CD8-positive, alpha-beta memory T cell (primary cell): ENCODE data around the gene CHGA. TPM values are rescaled to one million over a fixed set of nuclear protein-coding genes. Genes with fewer than 3 reads are reported as not detected.

Experiments used
- CTCF ChIA-PET: fragments of 350-600 bp; sonication (Branson Sonifier 250); formaldehyde crosslinking; loops from one replicate; lab custom pipeline; 2021; ENCODE audit warnings: antibody characterized with exemption; lab: Charles Lee
- POLR2A ChIA-PET: fragments of 350-600 bp; sonication (Branson Sonifier 250); formaldehyde crosslinking; loops from one replicate; lab custom pipeline; 2021; ENCODE audit warnings: antibody characterized with exemption; lab: Charles Lee
- DNase-seq, 5 donors: peaks; one replicate each; pipeline versions ENCODE4 v3.0.0 to v3.0.0-alpha.2; 2020 to 2022; ENCODE audit warnings: mixed read lengths in 1 of 5
- H3K27ac ChIP-seq: one replicate; pipeline ENCODE4 v1.7.0; 2013; ENCODE audit warnings: low read depth, mild to moderate bottlenecking, low read length, moderate library complexity
- H3K27me3 ChIP-seq: 2 replicates; pipeline ENCODE4 v1.7.0; 2013; ENCODE audit warnings: low read length, mild to moderate bottlenecking; ENCODE audit not compliant: insufficient read depth, poor library complexity, severe bottlenecking
- H3K36me3 ChIP-seq: 2 replicates; pipeline ENCODE4 v1.7.0; 2013; ENCODE audit warnings: mild to moderate bottlenecking, low read length, moderate library complexity; ENCODE audit not compliant: insufficient read depth
- H3K4me1 ChIP-seq: 2 replicates; pipeline ENCODE4 v1.7.0; 2013; ENCODE audit warnings: mild to moderate bottlenecking, low read length, moderate library complexity; ENCODE audit not compliant: insufficient read depth
- H3K4me3 ChIP-seq: 2 replicates; pipeline ENCODE4 v1.7.0; 2013; ENCODE audit warnings: mild to moderate bottlenecking, low read length
- H3K9me3 ChIP-seq: 2 replicates; pipeline ENCODE4 v1.7.0; 2013; ENCODE audit warnings: mild to moderate bottlenecking, low read length
- H3K27ac Mint-ChIP-seq, 8 donors: one replicate each; pipeline ENCODE4 v1.8.0; 2020 to 2021; ENCODE audit warnings: mixed read lengths in 8 of 8, mild to moderate bottlenecking in 6 of 8, inconsistent platforms in 3 of 8, moderate library complexity in 3 of 8
- H3K27me3 Mint-ChIP-seq, 2 donors: one replicate each; pipeline ENCODE4 v1.8.0; 2020 to 2021; ENCODE audit warnings: mixed read lengths in 2 of 2, mild to moderate bottlenecking in 1 of 2, moderate library complexity in 1 of 2
- H3K36me3 Mint-ChIP-seq, 3 donors: one replicate each; pipeline ENCODE4 v1.8.0; 2020 to 2021; ENCODE audit warnings: mixed read lengths in 3 of 3, inconsistent platforms in 1 of 3, mild to moderate bottlenecking in 1 of 3
- H3K4me1 Mint-ChIP-seq, 3 donors: one replicate each; pipeline ENCODE4 v1.8.0; 2020 to 2021; ENCODE audit warnings: mixed read lengths in 3 of 3, inconsistent platforms in 1 of 3, mild to moderate bottlenecking in 1 of 3
- H3K4me3 Mint-ChIP-seq, 7 donors: one replicate each; pipeline ENCODE4 v1.8.0; 2020 to 2021; ENCODE audit warnings: mixed read lengths in 7 of 7, mild to moderate bottlenecking in 6 of 7, moderate library complexity in 4 of 7, inconsistent platforms in 2 of 7
- H3K9me3 Mint-ChIP-seq, 5 donors: one replicate each; pipeline ENCODE4 v1.8.0; 2020 to 2022; ENCODE audit warnings: mixed read lengths in 5 of 5, mild to moderate bottlenecking in 3 of 5, moderate library complexity in 2 of 5, inconsistent platforms in 1 of 5
- polyA plus RNA-seq: library from polyadenylated mRNA; unstranded; fragments of 300-500 nt; fragmentation: Illumina TruSeq; gene quantifications from one replicate; pipeline ENCODE4 v1.2.3, GENCODE V29; 2021
- total RNA-seq, 2 experiments: library from RNA; stranded (reverse); gene quantifications; one replicate each; pipeline ENCODE4 v1.2.3, GENCODE V29; 2021

The CHGA gene
- total and polyA plus RNA-seq, 3 experiments from 2014 or later, result not detected

DNA sequence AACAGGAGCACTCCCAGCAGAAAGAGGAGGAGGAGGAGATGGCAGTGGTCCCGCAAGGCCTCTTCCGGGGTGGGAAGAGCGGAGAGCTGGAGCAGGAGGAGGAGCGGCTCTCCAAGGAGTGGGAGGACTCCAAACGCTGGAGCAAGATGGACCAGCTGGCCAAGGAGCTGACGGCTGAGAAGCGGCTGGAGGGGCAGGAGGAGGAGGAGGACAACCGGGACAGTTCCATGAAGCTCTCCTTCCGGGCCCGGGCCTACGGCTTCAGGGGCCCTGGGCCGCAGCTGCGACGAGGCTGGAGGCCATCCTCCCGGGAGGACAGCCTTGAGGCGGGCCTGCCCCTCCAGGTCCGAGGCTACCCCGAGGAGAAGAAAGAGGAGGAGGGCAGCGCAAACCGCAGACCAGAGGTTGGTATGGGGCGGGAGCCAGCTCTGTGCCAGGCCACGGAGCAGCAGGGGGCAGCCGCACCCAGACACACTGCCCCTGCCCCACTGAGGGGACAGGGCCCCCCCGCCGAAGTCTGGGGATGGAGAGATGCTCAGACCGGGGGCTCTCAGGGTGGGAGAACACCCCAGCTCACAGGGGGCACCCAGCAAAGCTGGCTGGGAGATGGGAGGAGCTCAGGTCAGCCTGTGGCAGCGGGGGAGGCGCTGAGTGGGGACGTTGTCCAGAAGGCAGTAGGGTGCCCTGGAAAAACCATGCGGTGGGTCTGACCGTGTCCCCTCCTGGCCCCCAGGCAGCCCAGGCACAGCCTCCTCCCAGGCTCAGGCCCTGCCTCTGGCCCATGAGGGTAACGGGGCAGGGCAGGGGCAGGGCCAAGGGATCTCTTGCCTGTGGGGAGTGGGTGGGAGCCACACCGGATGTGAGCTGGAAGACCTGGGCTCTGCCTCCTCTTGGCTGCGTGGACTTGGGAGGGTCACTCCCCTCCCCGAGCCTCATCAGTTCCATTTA lies 9.8 kb downstream of the CHGA start:
- Histone ChIP-seq H3K36me3 (no peaks in the 10 kb centered on the region), H3K27me3 (no peaks in the 10 kb centered on the region), H3K4me1 (no peaks in the 10 kb centered on the region), H3K27ac (no peak overlapping the region), H3K9me3 (no peaks in the 10 kb centered on the region), H3K4me3 (no peak overlapping the region)
- H3K27ac Mint-ChIP-seq, result no peak overlapping the region
- H3K9me3 Mint-ChIP-seq, result no peaks in the 10 kb centered on the region
- peaks cover 0 to 16% (median 0%) of the 10 kb centered on the region in 3 donors for H3K36me3 Mint-ChIP-seq
- no peak overlapping the region for H3K4me3 Mint-ChIP-seq
- CTCF ChIA-PET, result no interaction called here
- DNase-seq, result no peak
- H3K27me3 Mint-ChIP-seq, result no peaks in the 10 kb centered on the region
- peaks cover 0 to 2% (median 0%) of the 10 kb centered on the region in 3 donors for H3K4me1 Mint-ChIP-seq
- POLR2A ChIA-PET, result no interaction called here

DNA sequence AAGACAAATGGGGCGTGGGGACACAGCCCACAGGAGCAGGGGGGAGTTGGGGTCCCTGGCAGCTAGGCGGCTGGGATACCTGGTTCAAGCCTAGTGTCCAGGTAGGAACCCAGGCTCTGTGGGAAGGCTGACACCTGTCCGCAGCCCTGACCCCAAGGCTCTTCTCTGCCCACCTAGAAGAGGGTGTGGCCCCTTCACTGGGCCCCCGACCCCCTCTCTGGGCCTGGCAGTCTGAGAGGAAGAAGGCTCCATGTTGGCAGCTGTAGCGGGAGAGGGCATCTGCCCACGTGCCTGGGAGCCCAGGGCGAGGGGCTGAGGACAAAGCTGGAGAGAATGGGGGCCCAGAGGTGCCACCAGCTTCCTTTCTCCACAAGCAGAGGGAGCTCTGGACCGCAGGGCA lies 10.5 kb downstream of the CHGA start:
- Mint-ChIP-seq H3K9me3 (no peaks in the 10 kb centered on the region), H3K27ac (no peak overlapping the region), H3K36me3 (peaks cover 0 to 17% (median 0%) of the 10 kb centered on the region in 3 donors), H3K4me1 (peaks cover 0 to 2% (median 0%) of the 10 kb centered on the region in 3 donors), H3K27me3 (no peaks in the 10 kb centered on the region), H3K4me3 (no peak overlapping the region)
- Histone ChIP-seq H3K36me3 (no peaks in the 10 kb centered on the region), H3K27ac (no peak overlapping the region), H3K9me3 (no peaks in the 10 kb centered on the region), H3K4me1 (no peaks in the 10 kb centered on the region), H3K27me3 (no peaks in the 10 kb centered on the region), H3K4me3 (no peak overlapping the region)
- POLR2A ChIA-PET, result no interaction called here
- CTCF ChIA-PET, result interaction anchor here (1.0 kb wide), 1 partner anchor 180 kb away, joined by 3 read pairs; no protein-coding TSS in a partner anchor
- no peak for DNase-seq

DNA sequence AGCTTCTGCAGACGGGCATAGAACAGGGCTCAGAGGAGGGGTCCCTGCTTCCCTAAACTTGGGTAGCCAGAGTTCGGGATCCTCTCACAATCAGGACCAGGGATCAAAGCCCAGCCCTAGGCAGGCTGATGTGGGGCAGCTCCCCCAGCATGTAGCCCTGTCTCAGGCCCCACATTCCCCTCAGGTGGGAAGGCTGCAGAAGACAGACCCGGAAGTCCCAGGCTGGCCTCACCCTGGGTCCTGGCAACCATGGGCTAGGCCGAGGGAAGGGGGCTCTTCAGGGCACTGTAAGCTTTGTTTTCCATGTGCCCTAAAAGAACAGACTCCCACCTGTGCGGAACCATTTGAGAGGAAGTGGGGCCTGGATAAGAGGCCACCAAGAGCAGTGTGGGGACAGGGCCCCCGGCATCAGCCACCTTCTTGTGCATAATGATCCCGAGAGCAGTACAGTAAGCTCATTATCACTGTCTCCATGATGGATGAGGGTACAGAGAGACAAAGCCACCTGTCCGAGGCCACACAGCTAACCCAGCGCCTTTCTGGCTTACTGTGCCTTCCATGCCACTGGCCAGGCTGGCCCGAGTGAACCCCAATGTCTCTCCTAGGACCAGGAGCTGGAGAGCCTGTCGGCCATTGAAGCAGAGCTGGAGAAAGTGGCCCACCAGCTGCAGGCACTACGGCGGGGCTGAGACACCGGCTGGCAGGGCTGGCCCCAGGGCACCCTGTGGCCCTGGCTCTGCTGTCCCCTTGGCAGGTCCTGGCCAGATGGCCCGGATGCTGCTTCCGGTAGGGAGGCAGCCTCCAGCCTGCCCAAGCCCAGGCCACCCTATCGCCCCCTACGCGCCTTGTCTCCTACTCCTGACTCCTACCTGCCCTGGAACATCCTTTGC lies 11.5 kb downstream of the CHGA start:
- POLR2A ChIA-PET, result no interaction called here
- H3K4me1 ChIP-seq, result no peaks in the 10 kb centered on the region
- Mint-ChIP-seq H3K27ac (no peak overlapping the region), H3K4me1 (peaks cover 0 to 2% (median 0%) of the 10 kb centered on the region in 3 donors), H3K9me3 (no peaks in the 10 kb centered on the region), H3K4me3 (no peak overlapping the region), H3K27me3 (no peaks in the 10 kb centered on the region), H3K36me3 (peaks cover 0 to 20% (median 0%) of the 10 kb centered on the region in 3 donors)
- DNase-seq, result no peak
- H3K4me3 ChIP-seq, result no peak overlapping the region
- no peaks in the 10 kb centered on the region for H3K9me3 ChIP-seq
- CTCF ChIA-PET, result interaction anchor here (1.0 kb wide), 1 partner anchor 179 kb away, joined by 3 read pairs; no protein-coding TSS in a partner anchor
- H3K36me3 ChIP-seq, result no peaks in the 10 kb centered on the region
- no peaks in the 10 kb centered on the region for H3K27me3 ChIP-seq
- no peak overlapping the region for H3K27ac ChIP-seq

DNA sequence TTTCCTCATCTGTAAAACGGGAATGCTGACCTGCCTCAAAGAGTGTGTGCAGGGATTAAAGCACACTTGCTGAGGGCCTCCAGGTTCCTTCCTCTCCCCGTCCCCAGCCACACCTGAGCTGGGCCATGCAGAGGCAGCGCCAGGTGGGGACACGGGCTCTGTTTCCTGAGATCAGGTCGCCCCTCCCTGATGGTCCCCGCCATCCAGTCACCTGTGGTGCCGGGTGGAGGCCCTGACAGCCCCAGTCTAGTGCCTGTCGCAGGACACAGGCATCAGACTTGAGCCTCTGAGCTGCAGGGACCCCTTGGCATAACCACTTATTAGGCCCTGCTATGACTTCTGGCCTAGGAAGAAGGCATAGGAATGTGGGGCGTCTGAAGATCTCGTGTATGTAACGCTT lies 12.5 kb downstream of the CHGA start:
- Histone ChIP-seq H3K36me3 (no peaks in the 10 kb centered on the region), H3K27ac (no peak overlapping the region), H3K4me3 (no peak overlapping the region), H3K4me1 (no peaks in the 10 kb centered on the region), H3K9me3 (no peaks in the 10 kb centered on the region), H3K27me3 (no peaks in the 10 kb centered on the region)
- no peak for DNase-seq
- ChIA-PET POLR2A (no interaction called here), CTCF (no interaction called here)
- H3K27me3 Mint-ChIP-seq, result no peaks in the 10 kb centered on the region
- peaks cover 0 to 27% (median 0%) of the 10 kb centered on the region in 3 donors for H3K36me3 Mint-ChIP-seq
- peaks cover 0 to 2% (median 0%) of the 10 kb centered on the region in 3 donors for H3K4me1 Mint-ChIP-seq
- H3K4me3 Mint-ChIP-seq, result no peak overlapping the region
- no peak overlapping the region for H3K27ac Mint-ChIP-seq
- no peaks in the 10 kb centered on the region for H3K9me3 Mint-ChIP-seq

GRCh38 chr14:92936085-92936484 lies 13.1 kb downstream of the CHGA start:
- no peaks in the 10 kb centered on the region for H3K9me3 Mint-ChIP-seq
- Histone ChIP-seq H3K4me1 (no peaks in the 10 kb centered on the region), H3K36me3 (no peaks in the 10 kb centered on the region), H3K9me3 (no peaks in the 10 kb centered on the region), H3K27ac (no peak overlapping the region), H3K4me3 (no peak overlapping the region), H3K27me3 (no peaks in the 10 kb centered on the region)
- no peaks in the 10 kb centered on the region for H3K27me3 Mint-ChIP-seq
- H3K4me1 Mint-ChIP-seq, result peaks cover 0 to under 1% (median 0%) of the 10 kb centered on the region in 3 donors
- CTCF ChIA-PET, result no interaction called here
- no peak overlapping the region for H3K27ac Mint-ChIP-seq
- no peak overlapping the region for H3K4me3 Mint-ChIP-seq
- POLR2A ChIA-PET, result no interaction called here
- H3K36me3 Mint-ChIP-seq, result peaks cover 0 to 32% (median 0%) of the 10 kb centered on the region in 3 donors
- DNase-seq, result no peak

DNA sequence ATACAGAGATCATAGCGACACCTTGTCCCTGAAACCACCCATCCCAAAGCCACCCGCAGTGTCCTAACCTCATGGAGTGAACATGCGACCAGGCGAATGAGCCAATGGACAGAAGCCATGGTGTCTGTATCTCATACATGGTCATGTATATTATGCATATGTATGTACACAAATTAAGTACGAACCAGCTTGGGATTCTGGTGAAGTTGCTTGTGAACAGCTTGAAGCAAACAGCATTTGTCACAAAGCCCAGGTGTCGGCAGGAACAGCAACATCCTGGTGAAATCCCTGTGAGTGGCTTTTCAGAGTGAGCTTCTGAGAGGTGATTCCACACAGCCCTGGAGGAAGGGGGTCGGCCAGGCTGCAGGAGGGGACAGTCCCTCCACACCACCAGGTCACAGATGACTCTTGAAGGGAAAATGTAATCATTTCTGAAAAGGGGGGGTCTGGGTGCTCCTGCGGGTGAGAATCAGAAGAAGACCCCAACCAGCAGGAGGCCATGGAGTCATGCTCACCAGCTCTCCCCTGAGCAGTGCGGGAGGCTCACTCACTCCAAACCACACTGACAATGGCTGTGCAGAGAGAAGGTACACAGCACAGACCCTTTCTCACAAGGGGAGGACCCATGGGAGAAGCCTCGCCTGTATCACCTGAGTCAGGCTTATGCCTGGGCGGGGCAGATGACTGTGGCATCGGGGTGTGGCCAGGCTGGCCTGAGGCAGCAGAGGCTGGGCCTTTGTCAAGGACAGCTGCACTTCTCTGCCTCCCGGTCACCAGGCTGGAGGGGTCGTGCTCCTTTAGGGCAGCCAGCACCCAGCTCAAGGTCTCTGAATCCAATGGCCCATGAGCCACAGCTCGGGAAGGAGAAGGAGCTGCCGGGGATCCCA lies 14.3 kb downstream of the CHGA start:
- Histone ChIP-seq H3K4me3 (no peak overlapping the region), H3K27ac (no peak overlapping the region), H3K36me3 (no peaks in the 10 kb centered on the region), H3K27me3 (no peaks in the 10 kb centered on the region), H3K4me1 (no peaks in the 10 kb centered on the region), H3K9me3 (no peaks in the 10 kb centered on the region)
- Mint-ChIP-seq H3K36me3 (peaks cover 0 to 42% (median 0%) of the 10 kb centered on the region in 3 donors), H3K27me3 (no peaks in the 10 kb centered on the region), H3K27ac (peak overlapping the region in 1 of 8 donors; percentile 53), H3K4me3 (no peak overlapping the region), H3K4me1 (no peaks in the 10 kb centered on the region), H3K9me3 (no peaks in the 10 kb centered on the region)
- CTCF ChIA-PET, result interaction anchor here (1.1 kb wide), 1 partner anchor 176 kb away, joined by 3 read pairs; no protein-coding TSS in a partner anchor
- POLR2A ChIA-PET, result no interaction called here
- DNase-seq, result no peak

- Mint-ChIP-seq H3K4me1 (no peaks in the 10 kb centered on the region), H3K9me3 (no peaks in the 10 kb centered on the region), H3K27ac (peak overlapping the region in 1 of 8 donors; percentile 35), H3K4me3 (no peak overlapping the region), H3K36me3 (peaks cover 0 to 53% (median 0%) of the 10 kb centered on the region in 3 donors), H3K27me3 (no peaks in the 10 kb centered on the region)
- Histone ChIP-seq H3K27me3 (no peaks in the 10 kb centered on the region), H3K4me1 (no peaks in the 10 kb centered on the region), H3K9me3 (no peaks in the 10 kb centered on the region), H3K36me3 (no peaks in the 10 kb centered on the region), H3K27ac (no peak overlapping the region), H3K4me3 (no peak overlapping the region)
- no peak for DNase-seq
- ChIA-PET POLR2A (no interaction called here), CTCF (interaction anchor here (0.9 to 1.1 kb wide), 2 partner anchors 15 to 175 kb away, joined by 3 to 4 read pairs; partner anchors contain the start of gene CHGA)
Observed at GRCh38 chr14:92938235-92938875, 15.4 kb downstream of the CHGA start.
